HG02759 (cell line): ENCODE data around the gene MYCBPAP.

ENCODE experiments used
- ATAC-seq: cut with Tn5 transposase; IDR thresholded peaks from one replicate; pipeline ENCODE4 v1.9.1; 2021; ENCODE audit warnings: mild to moderate bottlenecking, moderate library complexity; ENCODE audit not compliant: unreplicated experiment

Gene MYCBPAP

GRCh38 chr17:50536683-50537646, 28.7 kb downstream of the MYCBPAP start:
- ATAC-seq, result no peak

DNA sequence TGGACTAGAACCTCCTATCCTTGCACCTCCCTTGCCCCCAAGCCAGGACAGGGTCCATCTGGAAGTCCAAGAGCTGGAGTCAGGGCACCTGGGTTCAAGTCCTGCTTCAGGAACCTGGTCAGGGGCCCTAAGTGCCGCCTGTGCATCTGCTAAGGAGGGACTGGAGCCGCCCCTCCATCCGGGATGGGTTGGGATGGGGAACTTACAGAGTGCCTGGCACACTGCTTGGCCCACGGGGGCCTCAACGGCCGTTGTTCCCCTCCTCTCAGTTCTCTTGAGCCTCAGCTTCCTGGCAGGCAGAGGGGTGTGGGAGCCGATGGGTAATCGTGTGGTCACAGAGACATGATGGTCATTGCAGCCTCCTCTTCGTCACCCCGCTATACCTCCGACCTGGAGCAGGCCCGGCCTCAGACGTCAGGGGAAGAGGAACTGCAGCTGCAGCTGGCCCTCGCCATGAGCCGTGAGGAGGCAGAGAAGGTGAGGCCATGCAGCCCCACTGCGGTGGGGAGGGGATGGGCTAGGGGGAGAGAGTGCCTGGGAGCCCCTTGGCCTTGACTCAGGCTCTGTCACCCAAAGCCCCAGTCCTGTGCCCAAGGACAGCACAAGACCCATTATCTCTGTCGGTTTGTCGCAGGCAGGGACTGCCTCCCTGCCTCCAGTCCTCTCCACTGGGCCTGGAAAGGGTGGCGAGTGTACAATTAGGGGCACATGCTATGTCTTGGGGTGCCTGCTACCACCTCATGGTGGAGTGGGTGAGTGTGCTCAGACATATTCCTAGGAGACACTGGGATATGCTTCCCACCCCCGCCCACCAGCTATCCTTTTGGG, 29.7 kb downstream of the MYCBPAP start:
- no peak for ATAC-seq

- ATAC-seq, result no peak
Observed at GRCh38 chr17:50538549-50539410, 30.5 kb downstream of the MYCBPAP start.

GRCh38 chr17:50539762-50540559, 31.7 kb downstream of the MYCBPAP start:
- ATAC-seq, result no peak

DNA sequence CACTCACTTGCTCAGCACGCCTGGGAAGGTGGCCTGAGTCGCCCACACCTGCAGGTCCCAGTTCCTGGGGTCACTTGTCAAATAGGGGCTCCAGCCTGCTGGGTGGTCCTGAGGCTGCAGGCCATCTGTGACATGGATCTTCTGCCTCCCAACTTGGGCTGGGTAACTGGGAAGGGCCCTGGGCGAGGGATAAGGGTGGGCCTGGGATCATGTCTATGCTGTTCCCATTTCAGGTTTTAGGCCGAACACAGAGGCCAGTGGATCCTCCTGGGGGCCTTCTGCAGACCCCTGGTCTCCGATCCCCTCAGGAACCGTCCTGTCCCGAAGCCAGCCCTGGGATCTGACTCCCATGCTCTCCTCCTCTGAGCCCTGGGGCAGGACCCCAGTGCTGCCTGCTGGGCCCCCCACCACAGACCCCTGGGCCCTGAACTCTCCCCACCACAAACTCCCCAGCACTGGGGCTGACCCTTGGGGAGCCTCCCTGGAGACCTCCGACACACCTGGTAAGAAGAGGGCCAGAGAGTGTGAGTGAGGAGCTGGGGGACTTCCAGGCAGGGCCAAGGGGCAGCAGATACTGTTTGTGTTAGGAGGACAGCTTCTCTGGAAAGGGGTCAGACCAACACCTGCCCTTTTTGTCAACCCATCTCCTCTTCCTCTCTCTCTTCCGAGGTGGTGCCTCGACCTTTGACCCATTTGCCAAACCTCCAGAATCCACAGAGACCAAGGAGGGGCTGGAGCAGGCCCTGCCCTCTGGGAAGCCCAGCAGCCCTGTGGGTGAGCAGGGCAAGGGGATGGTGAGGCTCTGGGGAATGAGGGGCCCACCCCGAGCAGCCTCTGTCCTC, 32.5 kb downstream of the MYCBPAP start:
- no peak for ATAC-seq

DNA sequence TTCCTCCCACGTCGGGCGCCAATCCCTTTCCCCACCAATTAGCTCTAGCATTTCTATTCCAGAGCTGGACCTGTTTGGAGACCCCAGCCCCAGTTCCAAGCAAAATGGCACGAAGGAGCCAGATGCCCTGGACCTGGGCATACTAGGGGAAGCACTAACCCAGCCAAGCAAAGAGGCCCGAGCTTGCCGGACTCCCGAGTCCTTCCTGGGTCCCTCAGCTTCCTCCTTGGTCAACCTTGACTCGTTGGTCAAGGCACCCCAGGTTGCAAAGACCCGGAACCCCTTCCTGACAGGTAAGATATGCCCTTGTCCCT, 33.1 kb downstream of the MYCBPAP start:
- no peak for ATAC-seq

- peak; percentile 86 for ATAC-seq
Observed at GRCh38 chr17:50541716-50542688, 33.8 kb downstream of the MYCBPAP start.

DNA sequence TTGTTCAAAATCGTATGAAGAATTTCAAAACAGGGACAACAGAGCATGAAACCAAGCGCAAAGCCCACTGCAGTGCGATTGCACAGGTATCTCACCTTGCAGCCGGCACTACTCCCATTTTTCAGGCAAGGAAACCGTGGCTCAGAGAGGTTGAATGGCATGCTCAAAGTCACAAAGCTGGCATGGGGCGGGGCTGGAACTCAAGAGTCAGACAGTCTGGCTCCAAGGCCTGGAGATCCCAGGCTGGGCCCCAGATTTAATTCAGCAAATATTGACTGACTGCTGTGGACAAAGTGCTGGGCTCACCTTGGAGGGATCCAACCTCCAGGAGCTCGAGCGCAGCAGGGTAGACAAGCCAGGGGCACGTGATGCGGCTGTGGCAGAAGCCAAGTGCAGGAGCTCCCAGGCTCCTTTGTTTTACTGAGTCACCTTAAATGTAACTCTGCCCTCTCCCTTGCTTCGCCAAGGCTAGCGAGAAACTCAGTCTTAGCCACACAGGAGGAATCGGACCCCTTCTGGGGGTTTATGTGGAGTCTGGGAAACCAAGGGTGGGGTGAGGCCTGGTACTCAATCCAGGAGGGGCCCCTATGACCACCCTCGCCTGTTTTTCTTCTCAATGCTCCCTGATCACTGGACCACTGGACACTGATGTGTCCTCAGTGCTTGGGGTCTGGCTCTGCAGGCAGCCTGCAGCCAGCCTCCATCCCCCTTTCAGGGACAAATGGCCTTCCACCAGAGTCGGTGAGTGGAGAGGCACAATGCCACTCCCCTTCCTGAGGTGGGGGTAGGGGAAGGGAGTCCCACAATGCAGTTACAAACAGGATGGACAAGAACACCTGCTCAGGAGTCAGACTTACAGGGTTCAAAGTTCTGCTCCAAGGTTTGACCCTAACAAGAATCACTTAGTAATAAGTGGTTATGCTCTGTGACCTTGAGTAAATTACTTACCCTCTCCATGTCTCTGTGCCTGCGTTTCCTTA, 34.8 kb downstream of the MYCBPAP start:
- no peak for ATAC-seq

- ATAC-seq, result no peak
Observed at GRCh38 chr17:50544516-50544915, 36.3 kb downstream of the MYCBPAP start.

DNA sequence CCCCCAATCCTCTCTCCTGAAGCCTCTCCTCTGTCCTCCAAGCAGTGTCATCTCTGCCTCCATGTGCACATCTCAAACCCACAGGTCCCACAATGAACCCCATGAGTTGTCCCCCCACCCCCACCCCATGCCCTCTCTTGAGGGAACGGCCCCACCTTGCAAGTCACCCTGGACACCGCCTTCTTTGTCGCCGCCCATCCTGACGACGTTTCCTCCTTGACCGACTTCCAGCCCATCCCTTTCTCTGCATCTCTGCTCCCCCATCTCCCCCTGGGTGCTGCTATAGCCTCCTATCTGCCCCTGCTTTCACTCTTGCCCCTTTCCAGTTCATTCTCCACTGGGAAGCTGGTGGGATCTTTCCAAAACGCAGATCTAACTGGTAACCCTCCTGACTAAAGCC, 37.1 kb downstream of the MYCBPAP start:
- ATAC-seq, result no peak

- ATAC-seq, result no peak
Observed at GRCh38 chr17:50546701-50547034, 38.4 kb downstream of the MYCBPAP start.

- ATAC-seq, result peak; percentile 74
Observed at GRCh38 chr17:50547035-50547735, 38.9 kb downstream of the MYCBPAP start, which contains the start of gene SPATA20. Gene SPATA20 (plus strand): TSS chr17:50547174. CDS start chr17:50547209, 35 bp downstream.

GRCh38 chr17:50547736-50548083, 39.5 kb downstream of the MYCBPAP start:
- ATAC-seq, result no peak

DNA sequence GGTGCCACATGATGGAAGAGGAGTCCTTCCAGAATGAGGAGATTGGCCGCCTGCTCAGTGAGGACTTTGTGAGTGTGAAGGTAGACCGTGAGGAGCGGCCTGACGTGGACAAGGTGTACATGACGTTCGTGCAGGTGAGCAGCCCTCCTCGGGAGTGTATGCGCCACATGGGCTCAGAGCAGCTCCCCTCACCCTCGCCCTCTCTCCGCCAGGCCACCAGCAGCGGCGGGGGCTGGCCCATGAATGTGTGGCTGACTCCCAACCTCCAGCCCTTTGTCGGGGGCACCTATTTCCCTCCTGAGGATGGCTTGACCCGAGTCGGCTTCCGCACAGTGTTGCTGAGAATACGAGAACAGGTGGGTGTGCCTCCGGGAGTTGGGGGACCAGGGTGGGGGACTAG, 40.6 kb downstream of the MYCBPAP start:
- ATAC-seq, result no peak

GRCh38 chr17:50549256-50549941, 41.2 kb downstream of the MYCBPAP start:
- no peak for ATAC-seq

GRCh38 chr17:50549969-50550368, 41.7 kb downstream of the MYCBPAP start:
- no peak for ATAC-seq
